ENCODE data around the gene METTL13.

GRCh38 chr1:171756856-171757255 is 24.6 kb upstream of the METTL13 start:
- no peak for TF ChIP-seq CTCF (conservative IDR thresholded peaks at IDR 0.05; ENCODE audit: low read depth, low read length)
- TF ChIP-seq EZH2phosphoT487 (IDR thresholded peaks at IDR 0.05; ENCODE audit: borderline replicate concordance, low read length) = no peak
